ENCODE data around the gene FCN2.

GRCh38 chr9:134912126-134912840 is 31.7 kb downstream of the FCN2 start:
- TF ChIP-seq, protein P1, sequence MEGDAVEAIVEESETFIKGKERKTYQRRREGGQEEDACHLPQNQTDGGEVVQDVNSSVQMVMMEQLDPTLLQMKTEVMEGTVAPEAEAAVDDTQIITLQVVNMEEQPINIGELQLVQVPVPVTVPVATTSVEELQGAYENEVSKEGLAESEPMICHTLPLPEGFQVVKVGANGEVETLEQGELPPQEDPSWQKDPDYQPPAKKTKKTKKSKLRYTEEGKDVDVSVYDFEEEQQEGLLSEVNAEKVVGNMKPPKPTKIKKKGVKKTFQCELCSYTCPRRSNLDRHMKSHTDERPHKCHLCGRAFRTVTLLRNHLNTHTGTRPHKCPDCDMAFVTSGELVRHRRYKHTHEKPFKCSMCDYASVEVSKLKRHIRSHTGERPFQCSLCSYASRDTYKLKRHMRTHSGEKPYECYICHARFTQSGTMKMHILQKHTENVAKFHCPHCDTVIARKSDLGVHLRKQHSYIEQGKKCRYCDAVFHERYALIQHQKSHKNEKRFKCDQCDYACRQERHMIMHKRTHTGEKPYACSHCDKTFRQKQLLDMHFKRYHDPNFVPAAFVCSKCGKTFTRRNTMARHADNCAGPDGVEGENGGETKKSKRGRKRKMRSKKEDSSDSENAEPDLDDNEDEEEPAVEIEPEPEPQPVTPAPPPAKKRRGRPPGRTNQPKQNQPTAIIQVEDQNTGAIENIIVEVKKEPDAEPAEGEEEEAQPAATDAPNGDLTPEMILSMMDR (IDR thresholded peaks at IDR 0.05), result no peak
- TF ChIP-seq POLR2A (IDR thresholded peaks at IDR 0.05), result no peak
